GM12875 (cell line): Measurements from ENCODE around the gene FSTL1.
A peak's percentile ranks its signal among the peaks of the same experiment; 100 is the strongest.

Experiments used
- H3K4me3 ChIP-seq: one replicate; pipeline ENCODE4 v1.5.1; 2011; ENCODE audit warnings: low read depth, low read length, control low read depth
- CTCF ChIP-seq: IDR thresholded peaks from 2 replicates; pipeline ENCODE4 v1.5.1; 2011; ENCODE audit warnings: low read depth, mild to moderate bottlenecking, control low read depth, inconsistent platforms, low read length, moderate library complexity, borderline replicate concordance; ENCODE audit not compliant: insufficient read depth

Gene FSTL1

DNA sequence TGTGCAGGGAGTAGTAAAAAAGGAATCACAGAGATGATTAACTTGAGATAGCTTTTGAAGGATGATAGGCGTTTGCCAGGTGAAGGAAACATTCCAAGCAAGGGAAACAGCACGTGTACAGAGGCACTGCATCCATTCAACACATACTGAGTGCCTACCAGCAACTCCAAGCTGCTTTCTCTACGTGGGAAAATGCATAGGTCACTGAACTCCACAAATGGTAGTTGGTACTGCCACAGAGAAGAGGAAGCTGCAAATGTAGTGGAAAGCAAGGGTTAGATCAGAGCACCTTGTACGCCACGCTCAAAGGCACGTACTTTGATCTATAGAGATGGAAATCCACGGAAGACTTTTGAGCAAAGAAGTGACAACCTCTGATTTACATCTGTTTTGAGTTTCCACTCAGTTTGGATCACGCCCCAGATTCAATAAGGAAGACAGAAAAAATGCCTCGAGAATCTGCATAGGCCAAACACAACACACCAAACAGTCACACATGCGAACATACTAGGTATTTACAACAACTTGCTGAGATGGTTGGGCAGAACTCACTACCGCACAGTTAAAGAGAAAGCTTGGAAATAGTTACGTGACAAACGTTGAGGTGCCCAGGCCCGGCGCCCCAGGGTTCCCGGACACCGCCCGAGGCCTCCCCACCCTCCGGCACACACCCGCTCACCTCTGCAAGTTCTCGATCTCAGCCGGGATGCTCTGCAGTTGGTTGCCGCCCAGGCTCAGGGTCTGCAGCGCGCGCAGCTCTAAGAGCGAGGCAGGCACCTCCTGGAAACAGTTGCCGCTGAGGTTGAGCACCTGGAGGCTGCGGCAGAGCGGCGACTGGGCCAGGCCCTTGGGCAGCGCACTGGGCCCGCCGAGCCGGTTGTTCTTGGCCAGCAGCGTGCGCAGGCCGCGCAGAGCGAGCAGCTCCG lies 102.5 kb downstream of the FSTL1 start:
- peak overlapping the region; percentile 99 for H3K4me3 ChIP-seq
- TF ChIP-seq CTCF: no peak

DNA sequence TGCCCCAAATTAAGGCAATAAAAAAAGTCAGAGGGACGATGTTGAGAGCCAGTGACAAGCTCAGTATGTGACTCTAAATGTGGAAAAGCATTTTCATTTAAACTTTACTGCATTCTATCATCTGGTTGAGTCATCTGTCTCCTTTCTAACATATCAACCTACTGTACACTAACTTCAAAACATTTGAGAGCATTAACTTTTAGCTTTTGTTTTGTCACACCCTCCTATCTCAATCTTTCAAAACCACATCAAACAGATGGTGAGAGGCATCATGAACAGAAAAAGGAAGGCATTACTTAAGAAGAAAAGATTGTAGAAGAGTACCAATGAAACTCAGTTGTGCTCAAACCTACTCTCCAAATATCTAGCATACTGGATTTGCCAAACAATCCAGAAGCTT lies 106.4 kb downstream of the FSTL1 start:
- TF ChIP-seq CTCF: no peak

More for the DNA sequence above, 106.4 kb downstream of the FSTL1 start:
- H3K4me3 ChIP-seq: no peak overlapping the region
